MM.1S (cell line): Measurements from ENCODE around the gene DSG2.

ENCODE experiments used
- CTCF ChIP-seq: fragments of 300-600 bp; sonication (generic); IDR thresholded peaks from 2 replicates; pipeline ENCODE4 v1.5.1; 2016; ENCODE audit warnings: antibody characterized with exemption, low read length, mixed read lengths
- EZH2 ChIP-seq: fragments of 300-600 bp; sonication (generic); optimal IDR thresholded peaks from 2 replicates; pipeline ENCODE3; 2017; ENCODE audit warnings: low read depth, mild to moderate bottlenecking, antibody characterized with exemption, low read length, mixed read lengths

- TF ChIP-seq EZH2 = no peak
- no peak for TF ChIP-seq CTCF
These were observed 76.4 kb downstream of the DSG2 start for GRCh38 chr18:31574359-31574758.
